WTC11 (cell line): ENCODE data around the gene ZSCAN2. TPM values are rescaled to one million over a fixed set of nuclear protein-coding genes. Genes with fewer than 3 reads are reported as not detected.

ENCODE experiments used
- ATAC-seq: fragments of 200-7000 bp; cut with Tn5 transposase; 2 replicates; pipeline ENCODE4 v1.10.0; 2021; ENCODE audit warnings: mild to moderate bottlenecking, moderate library complexity
- CTCF ChIA-PET: fragments of 300-600 bp; sonication (Branson Sonifier 250); formaldehyde crosslinking; loops from one replicate; lab custom pipeline; 2021; ENCODE audit warnings: antibody characterized with exemption; lab: Charles Lee
- POLR2A ChIA-PET: fragments of 350-600 bp; sonication (Branson Sonifier 250); formaldehyde crosslinking; loops from one replicate; lab custom pipeline; 2021; ENCODE audit warnings: antibody characterized with exemption; lab: Charles Lee
- DNase-seq: peaks from one replicate; pipeline ENCODE4 v3.0.0; 2021; ENCODE audit warnings: low spot score
- H3K27ac Mint-ChIP-seq: 2 replicates; pipeline ENCODE4 v1.8.0; 2021; ENCODE audit warnings: mixed read lengths
- H3K27me3 Mint-ChIP-seq: 2 replicates; pipeline ENCODE4 v1.8.0; 2021; ENCODE audit warnings: low read depth, mild to moderate bottlenecking, moderate library complexity, mixed read lengths
- H3K36me3 Mint-ChIP-seq: 2 replicates; pipeline ENCODE4 v1.8.0; 2021; ENCODE audit warnings: mixed read lengths
- H3K4me1 Mint-ChIP-seq: 2 replicates; pipeline ENCODE4 v1.8.0; 2022; ENCODE audit warnings: mixed read lengths
- H3K4me3 Mint-ChIP-seq: 2 replicates; pipeline ENCODE4 v1.8.0; 2021; ENCODE audit warnings: mild to moderate bottlenecking, moderate library complexity, mixed read lengths
- H3K9me3 Mint-ChIP-seq: 2 replicates; pipeline ENCODE4 v1.8.0; 2021; ENCODE audit warnings: mixed read lengths
- AFF4 ChIP-seq: sonication (generic); formaldehyde crosslinking; IDR thresholded peaks from 2 replicates; pipeline ENCODE4 v1.8.1; 2023; ENCODE audit warnings: mild to moderate bottlenecking, missing genetic modification reagents, borderline replicate concordance
- CBFB ChIP-seq: sonication (generic); formaldehyde crosslinking; IDR thresholded peaks from 2 replicates; pipeline ENCODE4 v1.8.1; 2022; ENCODE audit warnings: mild to moderate bottlenecking, low read depth, missing genetic modification reagents
- CREB1 ChIP-seq: sonication (generic); formaldehyde crosslinking; IDR thresholded peaks from 2 replicates; pipeline ENCODE4 v1.8.0; 2023; ENCODE audit warnings: mild to moderate bottlenecking, missing genetic modification reagents
- E2F4 ChIP-seq: sonication (generic); formaldehyde crosslinking; IDR thresholded peaks from 2 replicates; pipeline ENCODE4 v1.8.1; 2022; ENCODE audit warnings: low read depth, mild to moderate bottlenecking, moderate library complexity, missing genetic modification reagents, borderline replicate concordance
- EMX1 ChIP-seq: fragments of 250-450 bp; sonication (Bioruptor Pico); IDR thresholded peaks from 2 replicates; pipeline ENCODE4 v1.8.0; 2021; ENCODE audit warnings: mild to moderate bottlenecking
- GABPB1 ChIP-seq: sonication (generic); formaldehyde crosslinking; IDR thresholded peaks from 2 replicates; pipeline ENCODE4 v1.8.1; 2023; ENCODE audit warnings: mild to moderate bottlenecking, missing genetic modification reagents
- JUN ChIP-seq: sonication (generic); formaldehyde crosslinking; IDR thresholded peaks from 2 replicates; pipeline ENCODE4 v1.8.0; 2023; ENCODE audit warnings: mild to moderate bottlenecking, missing genetic modification reagents
- NFE2L1 ChIP-seq: sonication (generic); formaldehyde crosslinking; IDR thresholded peaks from 2 replicates; pipeline ENCODE4 v1.8.1; 2023; ENCODE audit warnings: missing genetic modification reagents
- NFYB ChIP-seq: sonication (generic); formaldehyde crosslinking; conservative IDR thresholded peaks from 2 replicates; pipeline ENCODE4 v1.8.0; 2022; ENCODE audit warnings: low read depth, missing genetic modification reagents
- NR1H2 ChIP-seq: sonication (generic); formaldehyde crosslinking; IDR thresholded peaks from 2 replicates; pipeline ENCODE4 v1.9.0; 2021; ENCODE audit warnings: mild to moderate bottlenecking, moderate library complexity, missing genetic modification reagents
- NR2C2 ChIP-seq: sonication (generic); formaldehyde crosslinking; IDR thresholded peaks from 2 replicates; pipeline ENCODE4 v1.8.0; 2022; ENCODE audit warnings: mild to moderate bottlenecking, missing genetic modification reagents
- NR3C1 ChIP-seq: sonication (generic); formaldehyde crosslinking; conservative IDR thresholded peaks from 2 replicates; pipeline ENCODE4 v1.8.1; 2023; ENCODE audit warnings: low read depth, mild to moderate bottlenecking, missing genetic modification reagents
- PREB ChIP-seq: sonication (generic); formaldehyde crosslinking; IDR thresholded peaks from 2 replicates; pipeline ENCODE4 v1.8.1; 2022; ENCODE audit warnings: mild to moderate bottlenecking, missing genetic modification reagents, moderate library complexity, borderline replicate concordance
- PRRX2 ChIP-seq: fragments of 250-450 bp; sonication (Bioruptor Pico); IDR thresholded peaks from 2 replicates; pipeline ENCODE4 v1.8.0; 2021; ENCODE audit warnings: mild to moderate bottlenecking
- RELA ChIP-seq: sonication (generic); formaldehyde crosslinking; IDR thresholded peaks from 2 replicates; pipeline ENCODE4 v1.8.1; 2022; ENCODE audit warnings: missing genetic modification reagents, mild to moderate bottlenecking, borderline replicate concordance
- SMAD3 ChIP-seq: sonication (generic); formaldehyde crosslinking; IDR thresholded peaks from 2 replicates; pipeline ENCODE4 v1.8.0; 2022; ENCODE audit warnings: missing genetic modification reagents, mild to moderate bottlenecking, borderline replicate concordance
- SP1 ChIP-seq: sonication (generic); formaldehyde crosslinking; conservative IDR thresholded peaks from 2 replicates; pipeline ENCODE4 v1.8.1; 2022; ENCODE audit warnings: missing genetic modification reagents
- TEAD1 ChIP-seq: sonication (generic); formaldehyde crosslinking; IDR thresholded peaks from 2 replicates; pipeline ENCODE4 v1.8.0; 2022; ENCODE audit warnings: mild to moderate bottlenecking, missing genetic modification reagents
- USF2 ChIP-seq: sonication (generic); formaldehyde crosslinking; IDR thresholded peaks from 2 replicates; pipeline ENCODE4 v1.8.1; 2023; ENCODE audit warnings: mild to moderate bottlenecking, missing genetic modification reagents, moderate library complexity
- ZBTB21 ChIP-seq: sonication (generic); formaldehyde crosslinking; IDR thresholded peaks from 2 replicates; pipeline ENCODE4 v1.8.1; 2023; ENCODE audit warnings: mild to moderate bottlenecking, missing genetic modification reagents, borderline replicate concordance
- ZMAT4 ChIP-seq: fragments of 250-450 bp; sonication (Bioruptor Pico); IDR thresholded peaks from 2 replicates; pipeline ENCODE4 v1.9.0; 2021; ENCODE audit warnings: mild to moderate bottlenecking
- ZNF219 ChIP-seq: sonication (generic); formaldehyde crosslinking; IDR thresholded peaks from 2 replicates; pipeline ENCODE4 v1.8.0; 2023; ENCODE audit warnings: missing genetic modification reagents, mild to moderate bottlenecking, borderline replicate concordance
- ZNF263 ChIP-seq: sonication (generic); formaldehyde crosslinking; IDR thresholded peaks from 2 replicates; pipeline ENCODE4 v1.8.1; 2022; ENCODE audit warnings: low read depth, mild to moderate bottlenecking, moderate library complexity, missing genetic modification reagents
- ZNF317 ChIP-seq: sonication (generic); formaldehyde crosslinking; IDR thresholded peaks from 2 replicates; pipeline ENCODE4 v1.8.1; 2023; ENCODE audit warnings: low read depth, mild to moderate bottlenecking, moderate library complexity, missing genetic modification reagents, borderline replicate concordance
- ZNF423 ChIP-seq: fragments of 250-450 bp; sonication (Bioruptor Pico); IDR thresholded peaks from 2 replicates; pipeline ENCODE4 v2.1.2; 2022; ENCODE audit warnings: mild to moderate bottlenecking, moderate library complexity
- total RNA-seq: library from RNA; stranded (reverse); gene quantifications from 3 replicates; pipeline ENCODE4 v1.2.3, GENCODE V29; 2021

ZSCAN2 gene
- total RNA-seq, 1 experiment from 2014 or later: 51.9 TPM

- Mint-ChIP-seq H3K4me1 (peaks cover 24% of the 10 kb centered on the region), H3K36me3 (0 out of 2 replicates have a peak, but pooled peaks cover 3% of the 10 kb centered on the region), H3K9me3 (peaks cover 28% of the 10 kb centered on the region)
- ATAC-seq (no peak), DNase-seq (no peak)
- TF ChIP-seq NR1H2 (CRISPR knock-in tag): no peak
- TF ChIP-seq CREB1 (CRISPR knock-in tag): no peak
- no peak for TF ChIP-seq RELA (CRISPR knock-in tag)
- no peak for TF ChIP-seq NR2C2 (CRISPR knock-in tag)
- no peak for TF ChIP-seq E2F4 (CRISPR knock-in tag)
- TF ChIP-seq PREB (CRISPR knock-in tag): no peak
- TF ChIP-seq GABPB1 (CRISPR knock-in tag): no peak
- TF ChIP-seq ZNF317 (CRISPR knock-in tag): no peak
- no peak for TF ChIP-seq ZNF219 (CRISPR knock-in tag)
- no peak for TF ChIP-seq SMAD3 (CRISPR knock-in tag)
- TF ChIP-seq ZMAT4: no peak
- TF ChIP-seq EMX1 (CRISPR knock-in tag): no peak
- no peak for TF ChIP-seq NR3C1 (CRISPR knock-in tag)
- TF ChIP-seq NFE2L1 (CRISPR knock-in tag): no peak
- no peak for TF ChIP-seq TEAD1 (CRISPR knock-in tag)
- TF ChIP-seq, all 79 proteins: peak for 0
- POLR2A ChIA-PET: no interaction called here
- H3K27ac Mint-ChIP-seq: no peak overlapping the region
- CTCF ChIA-PET: no interaction called here
- peaks cover 22% of the 10 kb centered on the region for H3K27me3 Mint-ChIP-seq
- H3K4me3 Mint-ChIP-seq: no peak overlapping the region
Observed at GRCh38 chr15:84591815-84592214, 9.0 kb upstream of the ZSCAN2 start.

GRCh38 chr15:84594617-84595290 lies 6.1 kb upstream of the ZSCAN2 start:
- Mint-ChIP-seq H3K27me3 (peaks cover 8% of the 10 kb centered on the region; the same call in 1 of the 2 replicates), H3K9me3 (peaks cover 28% of the 10 kb centered on the region), H3K36me3 (0 out of 2 replicates have a peak, but pooled peaks cover 3% of the 10 kb centered on the region), H3K27ac (no peak overlapping the region), H3K4me3 (no peak overlapping the region), H3K4me1 (peaks cover 18% of the 10 kb centered on the region)
- TF ChIP-seq SP1 (CRISPR knock-in tag) (no peak), USF2 (CRISPR knock-in tag) (no peak)
- DNase-seq (no peak), ATAC-seq (no peak)
- ChIA-PET CTCF (no interaction called here), POLR2A (no interaction called here)

- Mint-ChIP-seq H3K36me3 (0 out of 2 replicates have a peak, but pooled peaks cover 3% of the 10 kb centered on the region), H3K9me3 (peaks cover 22% of the 10 kb centered on the region), H3K27ac (no peak overlapping the region), H3K27me3 (peaks cover 8% of the 10 kb centered on the region; the same call in 1 of the 2 replicates), H3K4me3 (no peak overlapping the region), H3K4me1 (peaks cover 21% of the 10 kb centered on the region)
- ChIA-PET CTCF (interaction anchor here (0.6 kb wide), 1 partner anchor 20 kb away, joined by 5 read pairs; no protein-coding TSS in a partner anchor), POLR2A (no interaction called here)
- ATAC-seq (no peak), DNase-seq (no peak)
- TF ChIP-seq AFF4 (CRISPR knock-in tag): no peak
- no peak for TF ChIP-seq ZNF263 (CRISPR knock-in tag)
- TF ChIP-seq NFYB (CRISPR knock-in tag): no peak
- no peak for TF ChIP-seq JUN (CRISPR knock-in tag)
- no peak for TF ChIP-seq CBFB (CRISPR knock-in tag)
- no peak for TF ChIP-seq ZNF423 (CRISPR knock-in tag)
- TF ChIP-seq ZBTB21: no peak
- no peak for TF ChIP-seq PRRX2 (CRISPR knock-in tag)
Observed at GRCh38 chr15:84595660-84596059, 5.1 kb upstream of the ZSCAN2 start.
